GM06990 (cell line): ENCODE measurements around the gene GHITM.

Experiments
- DNase-seq: peaks from one replicate; pipeline ENCODE4 v3.0.0-alpha.2; 2011; ENCODE audit not compliant: insufficient read length; ENCODE audit errors: extremely low read depth
- H3K27me3 ChIP-seq: replicated peaks from 2 replicates; pipeline ENCODE4 v1.6.0; 2011; ENCODE audit warnings: low read length; ENCODE audit not compliant: control insufficient read depth, insufficient read depth
- H3K36me3 ChIP-seq: 2 replicates; pipeline ENCODE4 v1.5.1; 2011; ENCODE audit warnings: low read length; ENCODE audit not compliant: control insufficient read depth, insufficient read depth
- H3K4me3 ChIP-seq: replicated peaks from 2 replicates; pipeline ENCODE4 v1.5.1; 2011; ENCODE audit warnings: low read depth, mild to moderate bottlenecking, control low read depth, low read length
- CTCF ChIP-seq: IDR thresholded peaks from 2 replicates; pipeline ENCODE4 v1.5.1; 2011; ENCODE audit warnings: low read length, control low read depth, mild to moderate bottlenecking, inconsistent platforms; ENCODE audit not compliant: insufficient read depth, poor library complexity, severe bottlenecking

The GHITM gene

GRCh38 chr10:84172467-84173356 lies 33.4 kb downstream of the GHITM start:
- Histone ChIP-seq H3K36me3 (no peaks in the 10 kb centered on the region), H3K4me3 (no peak overlapping the region), H3K27me3 (no peaks in the 10 kb centered on the region)
- DNase-seq, result peak; percentile 65
- no peak for TF ChIP-seq CTCF

GRCh38 chr10:84173501-84173929 lies 34.2 kb downstream of the GHITM start, which contains the start of gene GPR15LG:
Gene GPR15LG, plus strand, starts transcription at chr10:84173801. Its CDS starts 51 bp downstream, at chr10:84173852.
- no peak for DNase-seq
- Histone ChIP-seq H3K36me3 (no peaks in the 10 kb centered on the region), H3K4me3 (no peak within 1 kb of the TSS), H3K27me3 (no peaks in the 10 kb centered on the region)
- TF ChIP-seq CTCF, result no peak

GRCh38 chr10:84175436-84175835 lies 36.1 kb downstream of the GHITM start:
- no peak for DNase-seq
- Histone ChIP-seq H3K4me3 (no peak overlapping the region), H3K27me3 (no peaks in the 10 kb centered on the region), H3K36me3 (no peaks in the 10 kb centered on the region)
- no peak for TF ChIP-seq CTCF

GRCh38 chr10:84176351-84176750 lies 37.0 kb downstream of the GHITM start:
- H3K36me3 ChIP-seq, result no peaks in the 10 kb centered on the region
- no peak for TF ChIP-seq CTCF
- DNase-seq, result no peak
- no peak overlapping the region for H3K4me3 ChIP-seq
- no peaks in the 10 kb centered on the region for H3K27me3 ChIP-seq

GRCh38 chr10:84176836-84177474 lies 37.6 kb downstream of the GHITM start:
- Histone ChIP-seq H3K27me3 (no peaks in the 10 kb centered on the region), H3K36me3 (no peaks in the 10 kb centered on the region), H3K4me3 (no peak overlapping the region)
- no peak for DNase-seq
- TF ChIP-seq CTCF, result no peak
